ENCODE data around the gene FMC1. TPM values are rescaled to one million over a fixed set of nuclear protein-coding genes. Genes with fewer than 3 reads are reported as not detected.
"Not testable (repeated sequence)": the region's sequence is repeated elsewhere in the genome, so short reads cannot be mapped to it uniquely, and the experiment has no call there.

Gene FMC1
- 10 to 100 TPM; 18.4 to 50.2 (median 31.6) TPM for total RNA-seq

GRCh38 chr7:139341058-139341775 is at the start of gene FMC1:
TSS of gene FMC1 (plus strand) at chr7:139341337. CDS start at chr7:139341385, 48 bp downstream.
- in situ Hi-C loops (cut with MboI; ENCODE audit: low pct_unique_long_range_greater_than_20kb in 2 of 9, low sequenced_read_pairs in 9 of 9, unreplicated experiment in 9 of 9), result no loop called here
- Histone ChIP-seq H3K27ac (peak within 1 kb of the TSS; percentile 99), H3K4me3 (peak within 1 kb of the TSS; percentile 87 to 96 (median 91)), H3K4me1 (replicated peaks in 1 of 2) (peaks cover 0 to 5% of the 10 kb centered on the region in 2 donors)
- 0 to 5% (median 0%) methylated on average over 1 to 25 of the region's 54 CpGs; no CpG with 5 or more reads in 1 of the 10 experiments for whole genome bisulfite sequencing, 10 experiments
- peak; percentile 65 to 79 (median 77) for ATAC-seq (replicated peaks in 6 of 8)

GRCh38 chr7:139292821-139293220 is 48.3 kb upstream of the FMC1 start:
- Histone ChIP-seq H3K27ac (no peak overlapping the region), H3K4me3 (no peak overlapping the region), H3K4me1 (replicated peaks in 1 of 2) (no peaks in the 10 kb centered on the region)
- in situ Hi-C loops (cut with MboI; ENCODE audit: low pct_unique_long_range_greater_than_20kb in 2 of 9, low sequenced_read_pairs in 9 of 9, unreplicated experiment in 9 of 9), result loop anchor here in 1 of 9 experiments (10.0 kb wide), 1 partner anchor 48 kb away; no protein-coding TSS in a partner anchor
- 76 to 100% (median 92%) methylated on average over 1 to 5 of the region's 7 CpGs; no CpG with 5 or more reads in 1 of the 10 experiments for WGBS, 10 experiments
- peak in 1 of 8 experiments; percentile 13 for ATAC-seq (replicated peaks in 6 of 8)

GRCh38 chr7:139293534-139293933 is 47.6 kb upstream of the FMC1 start:
- H3K4me3 ChIP-seq, result no peak overlapping the region
- no peaks in the 10 kb centered on the region for H3K4me1 ChIP-seq (replicated peaks in 1 of 2)
- ATAC-seq (replicated peaks in 6 of 8), result peak in 3 of 8 experiments; percentile 50 to 73 (median 57)
- WGBS, 10 experiments, result 0 to 100% (median 57%) methylated on average over 1 to 2 of the region's 2 CpGs; no CpG with 5 or more reads in 2 of the 10 experiments
- H3K27ac ChIP-seq, result no peak overlapping the region
- in situ Hi-C loops (cut with MboI; ENCODE audit: low pct_unique_long_range_greater_than_20kb in 2 of 9, low sequenced_read_pairs in 9 of 9, unreplicated experiment in 9 of 9), result loop anchor here in 1 of 9 experiments (10.0 kb wide), 1 partner anchor 49 kb away; no protein-coding TSS in a partner anchor

GRCh38 chr7:139294241-139294640 is 46.9 kb upstream of the FMC1 start:
- H3K4me1 ChIP-seq (replicated peaks in 1 of 2), result no peaks in the 10 kb centered on the region
- H3K27ac ChIP-seq, result no peak overlapping the region
- WGBS, 10 experiments, result 90 to 100% (median 93%) methylated on average over 2 to 4 of the region's 4 CpGs; no CpG with 5 or more reads in 3 of the 10 experiments
- no peak for ATAC-seq (replicated peaks in 6 of 8)
- in situ Hi-C loops (cut with MboI; ENCODE audit: low pct_unique_long_range_greater_than_20kb in 2 of 9, low sequenced_read_pairs in 9 of 9, unreplicated experiment in 9 of 9), result loop anchor here in 1 of 9 experiments (10.0 kb wide), 1 partner anchor 49 kb away; no protein-coding TSS in a partner anchor
- H3K4me3 ChIP-seq, result no peak overlapping the region

GRCh38 chr7:139294951-139295575 is 46.1 kb upstream of the FMC1 start:
- Histone ChIP-seq H3K27ac (no peak overlapping the region), H3K4me3 (no peak overlapping the region), H3K4me1 (replicated peaks in 1 of 2) (no peaks in the 10 kb centered on the region)
- in situ Hi-C loops (cut with MboI; ENCODE audit: low pct_unique_long_range_greater_than_20kb in 2 of 9, low sequenced_read_pairs in 9 of 9, unreplicated experiment in 9 of 9), result loop anchor here in 1 of 9 experiments (10.0 kb wide), 1 partner anchor 50 kb away; no protein-coding TSS in a partner anchor
- 66 to 100% (median 80%) methylated on average over 1 to 6 of the region's 6 CpGs; no CpG with 5 or more reads in 1 of the 10 experiments for WGBS, 10 experiments
- ATAC-seq (replicated peaks in 6 of 8), result no peak

- H3K27ac ChIP-seq, result no peak overlapping the region
- no peak overlapping the region for H3K4me3 ChIP-seq
- no peak for ATAC-seq (replicated peaks in 6 of 8)
- H3K4me1 ChIP-seq (replicated peaks in 1 of 2), result no peaks in the 10 kb centered on the region
- in situ Hi-C loops (cut with MboI; ENCODE audit: low pct_unique_long_range_greater_than_20kb in 2 of 9, low sequenced_read_pairs in 9 of 9, unreplicated experiment in 9 of 9), result loop anchor here in 1 of 9 experiments (10.0 kb wide), 1 partner anchor 53 kb away; no protein-coding TSS in a partner anchor
- WGBS, 10 experiments, result 18 to 89% (median 48%) methylated on average over 2 to 6 of the region's 6 CpGs
Measured at GRCh38 chr7:139297795-139298194, 43.3 kb upstream of the FMC1 start.

GRCh38 chr7:139299296-139299695 is 41.8 kb upstream of the FMC1 start:
- Histone ChIP-seq H3K4me1 (replicated peaks in 1 of 2) (no peaks in the 10 kb centered on the region), H3K4me3 (no peak overlapping the region), H3K27ac (no peak overlapping the region)
- WGBS, 10 experiments, result 83 to 100% (median 95%) methylated on average over 1 to 2 of the region's 2 CpGs
- no peak for ATAC-seq (replicated peaks in 6 of 8)
- in situ Hi-C loops (cut with MboI; ENCODE audit: low pct_unique_long_range_greater_than_20kb in 2 of 9, low sequenced_read_pairs in 9 of 9, unreplicated experiment in 9 of 9), result loop anchor here in 1 of 9 experiments (10.0 kb wide), 1 partner anchor 54 kb away; no protein-coding TSS in a partner anchor

GRCh38 chr7:139300390-139300789 is 40.7 kb upstream of the FMC1 start:
- no peak overlapping the region for H3K4me3 ChIP-seq
- H3K4me1 ChIP-seq (replicated peaks in 1 of 2), result no peaks in the 10 kb centered on the region
- H3K27ac ChIP-seq, result no peak overlapping the region
- 65 to 100% (median 86%) methylated on average over 1 to 2 of the region's 2 CpGs; no CpG with 5 or more reads in 3 of the 10 experiments for whole genome bisulfite sequencing, 10 experiments
- in situ Hi-C loops (cut with MboI; ENCODE audit: low pct_unique_long_range_greater_than_20kb in 2 of 9, low sequenced_read_pairs in 9 of 9, unreplicated experiment in 9 of 9), result no loop called here
- ATAC-seq (replicated peaks in 6 of 8), result no peak

GRCh38 chr7:139304517-139304916 is 36.6 kb upstream of the FMC1 start:
- 83 to 100% (median 94%) methylated on average over 1 of the region's 1 CpG; no CpG with 5 or more reads in 4 of the 10 experiments for WGBS, 10 experiments
- no peak for ATAC-seq (replicated peaks in 6 of 8)
- Histone ChIP-seq H3K27ac (no peak overlapping the region), H3K4me3 (no peak overlapping the region), H3K4me1 (replicated peaks in 1 of 2) (no peaks in the 10 kb centered on the region)
- in situ Hi-C loops (cut with MboI; ENCODE audit: low pct_unique_long_range_greater_than_20kb in 2 of 9, low sequenced_read_pairs in 9 of 9, unreplicated experiment in 9 of 9), result no loop called here

GRCh38 chr7:139317939-139318505 is 23.1 kb upstream of the FMC1 start:
- in situ Hi-C loops (cut with MboI; ENCODE audit: low pct_unique_long_range_greater_than_20kb in 2 of 9, low sequenced_read_pairs in 9 of 9, unreplicated experiment in 9 of 9), result no loop called here
- Histone ChIP-seq H3K27ac (no peak overlapping the region), H3K4me1 (replicated peaks in 1 of 2) (no peaks in the 10 kb centered on the region), H3K4me3 (no peak overlapping the region)
- ATAC-seq (replicated peaks in 6 of 8), result no peak
- WGBS, 10 experiments, result 71 to 100% (median 91%) methylated on average over 1 to 5 of the region's 5 CpGs; no CpG with 5 or more reads in 2 of the 10 experiments

- peak in 1 of 8 experiments; percentile 76 for ATAC-seq (replicated peaks in 6 of 8)
- H3K4me3 ChIP-seq, result no peak overlapping the region
- no peak overlapping the region for H3K27ac ChIP-seq
- WGBS, 10 experiments, result 0 to 100% (median 80%) methylated on average over 1 to 11 of the region's 11 CpGs; no CpG with 5 or more reads in 3 of the 10 experiments
- no peaks in the 10 kb centered on the region for H3K4me1 ChIP-seq (replicated peaks in 1 of 2)
- in situ Hi-C loops (cut with MboI; ENCODE audit: low pct_unique_long_range_greater_than_20kb in 2 of 9, low sequenced_read_pairs in 9 of 9, unreplicated experiment in 9 of 9), result no loop called here
Measured at GRCh38 chr7:139321071-139321745, 19.9 kb upstream of the FMC1 start.

- H3K27ac ChIP-seq; H3K4me3 ChIP-seq; H3K4me1 ChIP-seq (replicated peaks in 1 of 2); ATAC-seq (replicated peaks in 6 of 8); in situ Hi-C loops (cut with MboI; ENCODE audit: low pct_unique_long_range_greater_than_20kb in 2 of 9, low sequenced_read_pairs in 9 of 9, unreplicated experiment in 9 of 9): not testable (repeated sequence)
- WGBS, 10 experiments, result 81 to 98% (median 91%) methylated on average over 2 to 11 of the region's 11 CpGs
Measured at GRCh38 chr7:139324709-139325108, 16.4 kb upstream of the FMC1 start.

Measured in motor neuron (in vitro differentiated cells).